Natural killer cell treated with Interleukin-12 subunit alpha and Interleukin-12 subunit beta and Interleukin-15 and Interleukin-18, amount 100 ng/mL, for 72 hours (primary cell): Measurements from ENCODE around the gene IL12B. TPM values are rescaled to one million over a fixed set of nuclear protein-coding genes. Genes with fewer than 3 reads are reported as not detected.
A peak's percentile ranks its signal among the peaks of the same experiment; 100 is the strongest.

Experiments
- ATAC-seq, 2 donors: fragments of 150-1000 bp; cut with Tn5 transposase in 1 of 2; sonication (Bioruptor Pico), chemical (Tn5 transposase) in 1 of 2; 2 replicates each; pipeline ENCODE4 v1.10.0; 2021
- DNase-seq: peaks from one replicate; pipeline ENCODE4 v3.0.0; 2022; ENCODE audit warnings: low spot score
- H3K27ac Mint-ChIP-seq, 2 donors: 1 replicate in 1 of 2; 2 replicates in 1 of 2; pipeline ENCODE4 v1.8.0; 2022; ENCODE audit warnings: mixed read lengths in 2 of 2, mild to moderate bottlenecking in 1 of 2, moderate library complexity in 1 of 2
- H3K27me3 Mint-ChIP-seq, 2 donors: 1 replicate in 1 of 2; 2 replicates in 1 of 2; pipeline ENCODE4 v1.8.0; 2022; ENCODE audit warnings: mixed read lengths in 2 of 2
- H3K36me3 Mint-ChIP-seq: one replicate; pipeline ENCODE4 v1.8.0; 2022; ENCODE audit warnings: mixed read lengths
- H3K4me1 Mint-ChIP-seq, 2 donors: 1 replicate in 1 of 2; 2 replicates in 1 of 2; pipeline ENCODE4 v1.8.0; 2022; ENCODE audit warnings: low read depth in 2 of 2, mixed read lengths in 2 of 2, mild to moderate bottlenecking in 1 of 2
- H3K4me3 Mint-ChIP-seq: one replicate; pipeline ENCODE4 v1.8.0; 2022; ENCODE audit warnings: mixed read lengths
- H3K9me3 Mint-ChIP-seq: 2 replicates; pipeline ENCODE4 v1.8.0; 2022; ENCODE audit warnings: mixed read lengths
- total RNA-seq, 2 donors: library from RNA; stranded (reverse); gene quantifications; one replicate each; pipeline ENCODE4 v1.2.3, GENCODE V29; 2022

Gene IL12B
- total RNA-seq, 2 donors from 2014 or later: 0.36 to 3.2 TPM

DNA sequence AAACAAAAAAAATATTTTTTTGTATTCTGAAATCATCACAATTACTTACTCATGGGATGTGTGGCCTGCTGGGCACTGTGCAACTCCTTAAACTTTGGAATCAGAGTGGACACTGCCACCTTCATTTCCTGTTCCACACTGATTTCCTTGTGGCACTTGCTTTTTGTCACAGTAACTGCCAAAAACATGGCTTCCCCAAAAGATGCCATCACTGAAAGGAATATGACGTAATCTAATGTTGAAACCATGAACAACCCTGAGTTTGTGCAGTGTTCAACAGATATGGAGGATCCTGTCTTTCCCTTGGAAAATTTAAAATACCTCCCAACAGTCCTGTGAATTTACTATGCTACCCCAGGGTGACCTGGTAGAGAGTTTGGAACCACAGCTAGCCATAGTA is 12.6 kb upstream of the IL12B start:
- Mint-ChIP-seq H3K4me3 (peak overlapping the region; percentile 58), H3K27ac (peak overlapping the region; percentile 77 to 88), H3K36me3 (peaks cover 6% of the 10 kb centered on the region), H3K27me3 (peaks cover 5 to 8% of the 10 kb centered on the region in 2 donors), H3K4me1 (peaks cover 51 to 53% of the 10 kb centered on the region in 2 donors), H3K9me3 (peaks cover 8% of the 10 kb centered on the region)
- ATAC-seq (no peak), DNase-seq (no peak)

DNA sequence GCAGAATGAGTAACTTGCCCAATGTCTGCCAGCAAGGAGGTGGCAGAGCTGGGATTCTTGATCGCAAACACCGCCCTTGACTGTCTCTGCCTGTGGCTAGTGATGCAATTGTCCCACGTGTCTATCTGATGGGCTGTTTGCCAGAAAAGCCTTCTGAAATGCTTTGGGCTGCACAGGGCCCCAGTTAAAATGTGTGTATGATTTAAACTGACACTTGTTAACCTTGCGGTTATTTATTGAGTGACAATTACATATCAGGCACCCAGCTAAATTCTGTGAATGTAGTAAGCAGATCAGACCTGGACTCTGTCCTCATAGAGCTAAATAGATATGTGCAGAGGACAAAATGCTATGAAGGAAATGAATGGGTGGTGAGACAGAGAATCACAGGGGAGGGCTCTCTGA is 11.6 kb upstream of the IL12B start:
- peak overlapping the region; percentile 77 for H3K4me3 Mint-ChIP-seq
- peaks cover 8% of the 10 kb centered on the region for H3K9me3 Mint-ChIP-seq
- peak overlapping the region; percentile 77 to 92 for H3K27ac Mint-ChIP-seq
- ATAC-seq (peak; percentile 59 to 74), DNase-seq (peak; percentile 80)
- peaks cover 2 to 8% of the 10 kb centered on the region in 2 donors for H3K27me3 Mint-ChIP-seq
- H3K36me3 Mint-ChIP-seq: peaks cover 6% of the 10 kb centered on the region
- H3K4me1 Mint-ChIP-seq: peaks cover 60 to 62% of the 10 kb centered on the region in 2 donors

GRCh38 chr5:159341145-159341544 is 10.9 kb upstream of the IL12B start:
- Mint-ChIP-seq H3K27me3 (peaks cover 2 to 8% of the 10 kb centered on the region in 2 donors), H3K36me3 (peaks cover 6% of the 10 kb centered on the region), H3K27ac (peak overlapping the region; percentile 77 to 92), H3K9me3 (peaks cover 8% of the 10 kb centered on the region), H3K4me1 (peaks cover 67 to 69% of the 10 kb centered on the region in 2 donors), H3K4me3 (peak overlapping the region; percentile 77)
- ATAC-seq (peak in 1 of 2 donors; percentile 18), DNase-seq (no peak)

- H3K9me3 Mint-ChIP-seq: peaks cover 8% of the 10 kb centered on the region
- peaks cover 67 to 69% of the 10 kb centered on the region in 2 donors for H3K4me1 Mint-ChIP-seq
- H3K27ac Mint-ChIP-seq: peak overlapping the region; percentile 77 to 92
- H3K36me3 Mint-ChIP-seq: peaks cover 6% of the 10 kb centered on the region
- peak overlapping the region; percentile 77 for H3K4me3 Mint-ChIP-seq
- DNase-seq (peak; percentile 75), ATAC-seq (peak; percentile 52 to 58)
- peaks cover 2 to 8% of the 10 kb centered on the region in 2 donors for H3K27me3 Mint-ChIP-seq
Measured at GRCh38 chr5:159340511-159340910, 10.2 kb upstream of the IL12B start.

DNA sequence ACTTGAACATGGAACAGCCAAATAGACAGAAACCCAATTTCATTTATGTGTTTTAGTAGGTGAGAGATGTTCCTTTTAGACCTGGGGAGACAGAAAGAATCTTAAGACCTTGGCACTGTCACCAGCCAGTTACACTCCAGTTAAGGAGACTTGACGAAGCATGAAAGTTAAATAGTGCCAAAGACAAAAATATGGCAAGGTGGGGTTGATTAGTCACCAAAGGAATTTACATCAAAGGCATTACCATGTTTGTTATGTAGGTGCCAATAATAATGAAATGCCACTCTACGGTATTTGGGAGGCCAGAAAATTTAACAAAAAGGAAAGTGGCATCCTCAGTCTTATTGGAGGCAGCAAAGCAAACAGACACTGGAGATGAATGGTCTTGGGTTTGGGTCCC is 9.2 kb upstream of the IL12B start:
- Mint-ChIP-seq H3K4me1 (peaks cover 69 to 70% of the 10 kb centered on the region in 2 donors), H3K4me3 (no peak overlapping the region), H3K27me3 (no peaks in the 10 kb centered on the region), H3K9me3 (peaks cover 8% of the 10 kb centered on the region), H3K36me3 (peaks cover 6% of the 10 kb centered on the region), H3K27ac (no peak overlapping the region)
- DNase-seq (no peak), ATAC-seq (no peak)

DNA sequence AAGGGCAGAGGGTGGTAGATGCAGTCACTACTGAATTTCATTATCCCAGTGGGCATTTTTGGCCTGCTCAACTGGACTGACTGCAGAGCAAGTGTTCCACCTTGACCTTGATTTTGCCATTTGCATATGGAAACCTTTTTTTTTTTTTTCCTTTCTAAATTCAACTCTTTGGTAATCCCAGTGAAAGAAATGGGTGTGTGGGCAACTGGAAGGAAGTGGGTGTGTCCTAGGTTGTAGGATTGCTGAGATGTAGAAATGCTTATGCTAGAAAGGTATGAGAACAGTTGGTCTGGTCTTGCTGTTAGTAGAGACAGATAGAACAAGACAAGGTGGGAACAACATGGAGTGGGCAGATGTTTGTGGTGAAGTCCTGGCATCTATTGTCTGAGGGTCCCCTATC is 7.8 kb upstream of the IL12B start:
- Mint-ChIP-seq H3K9me3 (peaks cover 8% of the 10 kb centered on the region), H3K27ac (peak overlapping the region; percentile 14 to 48), H3K27me3 (no peaks in the 10 kb centered on the region), H3K4me3 (peak overlapping the region; percentile 47), H3K36me3 (peaks cover 6% of the 10 kb centered on the region), H3K4me1 (peaks cover 60 to 64% of the 10 kb centered on the region in 2 donors)
- no peak for ATAC-seq
- no peak for DNase-seq

DNA sequence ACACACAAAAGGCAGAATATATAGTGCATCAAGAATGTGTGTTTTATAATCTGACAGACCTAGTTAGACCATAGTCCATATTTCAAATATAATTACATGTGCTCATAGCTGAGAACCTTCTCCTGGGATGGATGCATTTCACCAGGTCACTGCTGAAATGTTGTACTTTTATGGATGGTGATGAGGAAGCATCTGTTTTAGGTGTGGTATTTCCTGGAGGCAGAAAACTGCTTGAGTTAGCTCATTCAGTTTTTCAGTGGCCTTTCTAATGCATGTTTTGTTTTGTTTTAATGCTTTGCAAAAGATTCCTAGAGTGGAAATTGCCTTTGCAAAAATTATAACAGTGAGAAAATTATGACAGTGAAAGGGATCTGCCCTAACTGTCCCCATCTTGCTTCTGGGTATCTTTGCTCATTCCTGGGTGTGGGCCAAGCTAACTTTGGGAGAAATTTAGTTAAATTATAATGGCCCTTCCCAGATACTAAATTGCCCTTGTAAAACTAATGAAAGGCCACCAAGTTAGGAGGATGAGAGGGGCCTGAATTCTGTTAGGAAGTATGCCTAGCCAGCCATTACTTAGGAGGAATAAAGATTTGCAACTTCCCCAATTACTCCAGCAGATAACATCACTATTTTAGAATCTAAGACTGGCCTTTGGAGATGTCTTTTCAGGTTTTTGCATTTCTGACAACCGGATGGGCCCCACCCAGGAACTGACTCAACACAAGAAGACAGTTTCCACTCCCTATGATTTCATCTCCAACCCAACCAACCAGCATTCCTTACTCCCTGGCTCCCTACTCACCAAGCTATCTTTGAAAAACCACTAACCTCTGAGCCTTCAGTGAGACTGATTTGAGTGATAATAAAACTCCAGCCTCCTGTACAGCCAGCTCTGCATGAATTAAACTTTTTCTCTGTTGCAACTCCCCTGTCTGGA is 7.0 kb upstream of the IL12B start:
- Mint-ChIP-seq H3K27ac (peak overlapping the region; percentile 14 to 48), H3K4me3 (peak overlapping the region; percentile 47), H3K27me3 (no peaks in the 10 kb centered on the region), H3K36me3 (peaks cover 5% of the 10 kb centered on the region), H3K4me1 (peaks cover 57 to 65% of the 10 kb centered on the region in 2 donors), H3K9me3 (peaks cover 8% of the 10 kb centered on the region)
- peak; percentile 60 to 65 for ATAC-seq
- DNase-seq: no peak

DNA sequence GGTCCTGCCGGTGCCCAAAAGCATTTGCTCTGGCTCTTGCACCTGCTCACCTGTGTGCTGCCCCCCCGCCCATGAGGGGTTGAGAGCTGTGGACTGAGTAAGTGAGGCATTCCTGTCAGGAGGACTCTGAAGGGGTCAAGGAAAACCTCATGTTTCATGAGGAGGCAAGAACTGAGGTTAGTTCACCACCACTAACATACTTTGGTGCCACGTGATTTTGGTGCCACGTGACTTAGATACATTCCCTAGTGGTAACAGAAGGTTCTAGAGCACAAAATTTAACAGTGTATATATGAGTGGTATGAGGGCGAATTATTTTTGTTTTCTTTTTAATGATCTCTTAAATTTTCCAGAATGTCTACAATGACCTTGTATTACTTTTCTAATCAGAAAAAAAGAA is 6.3 kb upstream of the IL12B start:
- DNase-seq (no peak), ATAC-seq (no peak)
- Mint-ChIP-seq H3K27me3 (no peaks in the 10 kb centered on the region), H3K9me3 (peaks cover 4% of the 10 kb centered on the region), H3K27ac (peak overlapping the region; percentile 14 to 48), H3K36me3 (no peaks in the 10 kb centered on the region), H3K4me3 (peak overlapping the region; percentile 3), H3K4me1 (peaks cover 56 to 64% of the 10 kb centered on the region in 2 donors)

DNA sequence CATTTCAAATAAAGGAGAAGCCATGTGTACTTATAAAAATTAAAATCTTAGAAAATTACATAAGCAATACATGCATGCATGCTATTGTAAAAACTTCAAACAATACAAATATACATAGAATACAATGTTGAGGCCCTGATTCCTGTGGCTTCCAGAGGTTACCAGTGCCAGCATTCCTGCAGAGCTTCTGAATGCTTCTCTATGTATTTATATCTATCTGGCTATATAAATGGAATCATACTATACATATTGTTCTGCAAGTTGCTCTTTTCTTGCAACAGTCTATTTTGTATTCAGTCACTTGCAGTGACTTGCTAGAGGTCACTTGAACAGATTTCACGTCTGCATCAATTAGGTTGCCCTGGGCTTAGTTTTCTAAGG is 3.2 kb upstream of the IL12B start:
- DNase-seq (no peak), ATAC-seq (no peak)
- H3K4me3 Mint-ChIP-seq: no peak overlapping the region
- H3K27ac Mint-ChIP-seq: no peak overlapping the region
- H3K27me3 Mint-ChIP-seq: peaks cover 0 to 8% of the 10 kb centered on the region in 2 donors
- no peaks in the 10 kb centered on the region for H3K36me3 Mint-ChIP-seq
- H3K4me1 Mint-ChIP-seq: peaks cover 42 to 53% of the 10 kb centered on the region in 2 donors
- no peaks in the 10 kb centered on the region for H3K9me3 Mint-ChIP-seq

GRCh38 chr5:159332800-159333544 is 2.7 kb upstream of the IL12B start:
- Mint-ChIP-seq H3K9me3 (no peaks in the 10 kb centered on the region), H3K36me3 (no peaks in the 10 kb centered on the region), H3K27ac (peak overlapping the region in 1 of 2 donors; percentile 85), H3K27me3 (peaks cover 0 to 8% of the 10 kb centered on the region in 2 donors), H3K4me3 (no peak overlapping the region), H3K4me1 (peaks cover 37 to 49% of the 10 kb centered on the region in 2 donors)
- no peak for ATAC-seq
- no peak for DNase-seq

DNA sequence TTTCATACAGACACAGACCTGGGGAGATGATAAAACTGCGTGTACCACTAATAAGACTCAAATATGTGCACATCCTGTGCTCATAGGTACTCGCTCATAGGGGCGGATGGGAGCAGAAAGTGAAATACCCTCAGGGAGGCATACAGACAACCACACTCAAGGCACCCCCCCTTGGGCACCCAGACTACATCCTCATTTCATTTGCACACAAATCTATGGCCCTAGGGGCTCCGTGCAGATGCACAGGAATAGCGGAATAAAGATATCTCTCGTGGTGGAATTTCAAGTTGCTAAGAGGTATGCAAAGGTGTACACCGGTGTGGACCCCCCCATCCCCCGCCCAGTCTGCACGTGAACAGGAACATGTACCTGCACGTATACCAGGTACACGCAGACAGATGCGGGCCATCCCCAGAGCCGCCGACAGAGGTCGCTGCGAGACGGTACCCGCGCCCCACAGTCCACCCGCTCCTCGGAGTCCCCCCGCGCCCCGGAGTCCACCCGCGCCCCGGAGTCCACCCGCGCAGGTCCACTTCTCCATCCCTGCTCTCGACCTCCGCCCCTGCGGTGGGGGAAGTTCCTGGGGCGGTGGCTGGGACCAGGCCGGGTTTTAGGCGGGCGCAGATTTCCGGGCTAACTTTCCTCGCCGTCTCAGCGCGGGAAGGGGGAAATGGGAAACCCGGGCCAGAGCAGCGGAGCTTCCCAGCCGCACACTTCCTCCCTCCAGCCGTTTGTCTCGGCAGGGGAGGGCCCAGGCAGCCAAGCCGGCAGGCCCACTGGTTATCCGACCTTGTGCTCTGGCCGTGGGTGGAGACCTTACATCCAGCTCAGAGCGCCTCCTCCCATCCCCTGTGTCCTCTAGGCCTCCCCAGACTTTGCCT is 1.0 kb upstream of the IL12B start:
- DNase-seq: peak; percentile 77
- peak overlapping the region; percentile 49 for H3K4me3 Mint-ChIP-seq
- H3K27me3 Mint-ChIP-seq: peaks cover 0 to 12% of the 10 kb centered on the region in 2 donors
- no peaks in the 10 kb centered on the region for H3K9me3 Mint-ChIP-seq
- ATAC-seq: peak; percentile 83 to 87
- H3K4me1 Mint-ChIP-seq: peaks cover 20 to 34% of the 10 kb centered on the region in 2 donors
- no peaks in the 10 kb centered on the region for H3K36me3 Mint-ChIP-seq
- H3K27ac Mint-ChIP-seq: peak overlapping the region; percentile 26 to 85

DNA sequence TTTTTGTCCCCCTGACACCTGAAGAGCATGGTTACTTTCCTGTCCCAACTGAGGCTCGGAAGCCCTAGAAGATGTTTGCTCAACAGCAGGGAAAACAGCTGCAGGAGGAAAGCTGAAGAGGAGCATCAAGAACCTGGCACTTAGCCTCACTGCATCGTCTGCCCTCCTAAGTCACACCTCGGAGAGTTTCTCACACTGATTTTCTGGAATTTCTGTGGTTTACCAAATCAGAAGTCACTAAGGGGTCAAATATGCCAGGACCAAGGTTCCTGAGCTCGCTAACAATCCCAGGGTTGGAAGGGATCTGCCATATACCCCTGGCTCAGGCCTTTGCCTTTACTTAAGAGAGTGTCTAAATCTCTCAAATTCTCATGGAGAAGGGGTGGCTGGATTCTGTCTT is 5.3 kb downstream of the IL12B start:
- no peak for DNase-seq
- peaks cover 3 to 8% of the 10 kb centered on the region in 2 donors for H3K27me3 Mint-ChIP-seq
- no peak for ATAC-seq
- H3K36me3 Mint-ChIP-seq: no peaks in the 10 kb centered on the region
- no peak overlapping the region for H3K27ac Mint-ChIP-seq
- H3K4me1 Mint-ChIP-seq: no peaks in the 10 kb centered on the region
- no peak overlapping the region for H3K4me3 Mint-ChIP-seq
- H3K9me3 Mint-ChIP-seq: no peaks in the 10 kb centered on the region

GRCh38 chr5:159324102-159324755 is 6.1 kb downstream of the IL12B start:
- DNase-seq (no peak), ATAC-seq (no peak)
- no peaks in the 10 kb centered on the region for H3K9me3 Mint-ChIP-seq
- H3K27ac Mint-ChIP-seq: no peak overlapping the region
- no peak overlapping the region for H3K4me3 Mint-ChIP-seq
- H3K36me3 Mint-ChIP-seq: no peaks in the 10 kb centered on the region
- H3K4me1 Mint-ChIP-seq: no peaks in the 10 kb centered on the region
- H3K27me3 Mint-ChIP-seq: peaks cover 3 to 8% of the 10 kb centered on the region in 2 donors
